GM23338 (cell line): ENCODE measurements around the gene EPHB2. TPM values are rescaled to one million over a fixed set of nuclear protein-coding genes. Genes with fewer than 3 reads are reported as not detected.

Source experiments
- ATAC-seq: fragments of 200-7000 bp; cut with Tn5 transposase; 3 replicates; pipeline ENCODE4 v1.9.1; 2020
- DNase-seq: peaks from one replicate; pipeline ENCODE4 v3.0.0-alpha.2; 2015; ENCODE audit warnings: low spot score
- H2AFZ ChIP-seq: fragments of 200-600 bp; sonication (generic); 2 replicates; pipeline ENCODE4 v1.8.0; 2016; ENCODE audit warnings: antibody characterized with exemption, mild to moderate bottlenecking, moderate library complexity
- H3F3A ChIP-seq: fragments of 200-600 bp; sonication (generic); replicated peaks from 2 replicates; pipeline ENCODE4 v1.8.0; 2017; ENCODE audit warnings: antibody characterized with exemption, mixed run types, low read depth
- H3K27ac ChIP-seq: fragments of 200-600 bp; sonication (generic); 2 replicates; pipeline ENCODE4 v1.6.1; 2016; ENCODE audit warnings: low read depth
- H3K27me3 ChIP-seq: fragments of 200-600 bp; sonication (generic); 2 replicates; pipeline ENCODE4 v1.8.0; 2016; ENCODE audit warnings: mild to moderate bottlenecking, mixed run types, moderate library complexity; ENCODE audit not compliant: insufficient read depth
- H3K36me3 ChIP-seq: fragments of 200-600 bp; sonication (generic); 2 replicates; pipeline ENCODE4 v1.8.0; 2016; ENCODE audit warnings: mild to moderate bottlenecking; ENCODE audit not compliant: insufficient read depth
- H3K4me1 ChIP-seq: fragments of 200-600 bp; sonication (generic); 2 replicates; pipeline ENCODE4 v1.8.0; 2016; ENCODE audit warnings: mild to moderate bottlenecking, moderate library complexity; ENCODE audit not compliant: insufficient read depth
- H3K4me2 ChIP-seq: fragments of 200-600 bp; sonication (generic); 2 replicates; pipeline ENCODE4 v1.7.1; 2017; ENCODE audit warnings: mixed run types
- H3K4me3 ChIP-seq: fragments of 200-600 bp; sonication (generic); 2 replicates; pipeline ENCODE4 v1.6.1; 2016; ENCODE audit warnings: mixed run types
- H3K79me2 ChIP-seq: fragments of 200-600 bp; sonication (generic); replicated peaks from 2 replicates; pipeline ENCODE4 v1.8.0; 2017; ENCODE audit warnings: mild to moderate bottlenecking; ENCODE audit not compliant: insufficient read depth
- H3K9me2 ChIP-seq: fragments of 200-600 bp; sonication (generic); 2 replicates; pipeline ENCODE4 v1.8.0; 2017; ENCODE audit not compliant: insufficient read depth
- H4K20me1 ChIP-seq: fragments of 200-600 bp; sonication (generic); replicated peaks from 2 replicates; pipeline ENCODE4 v1.8.0; 2017; ENCODE audit warnings: mild to moderate bottlenecking; ENCODE audit not compliant: insufficient read depth
- H3K27ac Mint-ChIP-seq: 2 replicates; pipeline ENCODE4 v1.8.0; 2020; ENCODE audit warnings: inconsistent platforms, mild to moderate bottlenecking, moderate library complexity, mixed read lengths
- H3K27me3 Mint-ChIP-seq: 3 replicates; pipeline ENCODE4 v1.8.0; 2022; ENCODE audit warnings: low read depth, mild to moderate bottlenecking, moderate library complexity, mixed read lengths, inconsistent platforms; ENCODE audit not compliant: insufficient read depth, poor library complexity
- H3K36me3 Mint-ChIP-seq: 3 replicates; pipeline ENCODE4 v1.8.0; 2021; ENCODE audit warnings: low read depth, mild to moderate bottlenecking, inconsistent platforms, moderate library complexity, mixed read lengths
- H3K4me1 Mint-ChIP-seq: 3 replicates; pipeline ENCODE4 v1.8.0; 2020; ENCODE audit warnings: mild to moderate bottlenecking, inconsistent platforms, mixed read lengths
- H3K4me3 Mint-ChIP-seq: 3 replicates; pipeline ENCODE4 v1.8.0; 2021; ENCODE audit warnings: moderate library complexity, mild to moderate bottlenecking, inconsistent platforms, mixed read lengths
- H3K9me3 Mint-ChIP-seq: 3 replicates; pipeline ENCODE4 v1.8.0; 2020; ENCODE audit warnings: moderate library complexity, mild to moderate bottlenecking, inconsistent platforms, mixed read lengths
- EZH2 ChIP-seq: fragments of 200-600 bp; sonication (generic); IDR thresholded peaks from one replicate; pipeline ENCODE4 v1.8.0; 2017; ENCODE audit warnings: antibody characterized with exemption, mild to moderate bottlenecking, low read depth; ENCODE audit not compliant: unreplicated experiment
- JUNB ChIP-seq: IDR thresholded peaks from one replicate; pipeline ENCODE4 v1.6.1; 2016; ENCODE audit warnings: antibody characterized with exemption; ENCODE audit not compliant: unreplicated experiment
- STAT1 ChIP-seq: IDR thresholded peaks from one replicate; pipeline ENCODE4 v1.6.1; 2016; ENCODE audit warnings: antibody characterized with exemption; ENCODE audit not compliant: unreplicated experiment
- ZNF114 ChIP-seq: fragments of 250-450 bp; sonication (Bioruptor Pico); IDR thresholded peaks from 2 replicates; pipeline ENCODE4 v1.5.0; 2020; ENCODE audit warnings: mild to moderate bottlenecking, moderate library complexity
- ZNF331 ChIP-seq: fragments of 250-450 bp; sonication (Bioruptor Pico); IDR thresholded peaks from 2 replicates; pipeline ENCODE4 v1.5.0; 2020; ENCODE audit warnings: low read depth, mild to moderate bottlenecking, moderate library complexity
- polyA plus RNA-seq: library from polyadenylated mRNA; unstranded; fragments of >200 nt; fragmentation: Nextera tagmentation; extraction: Ambion mirVana; gene quantifications from 2 replicates; pipeline ENCODE4 v1.2.1, GENCODE V29; 2016
- total RNA-seq: library from RNA; depleted of rRNA; stranded (reverse); fragments of >200 nt; shearing (Covaris generic); gene quantifications from 2 replicates; pipeline ENCODE4 v1.2.3, GENCODE V29; 2014
- TF ChIP-seq, protein P1 (sequence below): fragments of 250-450 bp; sonication (Bioruptor Pico); IDR thresholded peaks from 2 replicates; pipeline ENCODE4 v1.5.0; 2020; ENCODE audit warnings: mild to moderate bottlenecking, moderate library complexity

The EPHB2 gene
- total and polyA plus RNA-seq, 2 experiments from 2014 or later = 4.1 to 20.1 TPM

DNA sequence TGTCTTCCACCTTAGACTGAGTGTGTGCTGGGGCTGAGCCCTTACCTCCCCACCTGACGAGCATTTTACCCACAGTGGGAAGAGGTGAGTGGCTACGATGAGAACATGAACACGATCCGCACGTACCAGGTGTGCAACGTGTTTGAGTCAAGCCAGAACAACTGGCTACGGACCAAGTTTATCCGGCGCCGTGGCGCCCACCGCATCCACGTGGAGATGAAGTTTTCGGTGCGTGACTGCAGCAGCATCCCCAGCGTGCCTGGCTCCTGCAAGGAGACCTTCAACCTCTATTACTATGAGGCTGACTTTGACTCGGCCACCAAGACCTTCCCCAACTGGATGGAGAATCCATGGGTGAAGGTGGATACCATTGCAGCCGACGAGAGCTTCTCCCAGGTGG is 73.7 kb downstream of the EPHB2 start (continued):
- no peak for TF ChIP-seq JUNB

DNA sequence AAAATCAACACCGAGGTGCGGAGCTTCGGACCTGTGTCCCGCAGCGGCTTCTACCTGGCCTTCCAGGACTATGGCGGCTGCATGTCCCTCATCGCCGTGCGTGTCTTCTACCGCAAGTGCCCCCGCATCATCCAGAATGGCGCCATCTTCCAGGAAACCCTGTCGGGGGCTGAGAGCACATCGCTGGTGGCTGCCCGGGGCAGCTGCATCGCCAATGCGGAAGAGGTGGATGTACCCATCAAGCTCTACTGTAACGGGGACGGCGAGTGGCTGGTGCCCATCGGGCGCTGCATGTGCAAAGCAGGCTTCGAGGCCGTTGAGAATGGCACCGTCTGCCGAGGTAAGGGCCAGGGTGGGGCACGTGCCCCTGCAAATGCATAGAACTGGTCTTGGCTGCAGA is 74.1 kb downstream of the EPHB2 start:
- no peak for DNase-seq
- Mint-ChIP-seq H3K4me1 (peaks cover 33% of the 10 kb centered on the region), H3K27me3 (peaks cover 3% of the 10 kb centered on the region)

More for the DNA sequence above, 74.1 kb downstream of the EPHB2 start:
- H3K4me3 Mint-ChIP-seq = no peak overlapping the region
- no peaks in the 10 kb centered on the region for H3F3A ChIP-seq
- no peaks in the 10 kb centered on the region for H3K36me3 ChIP-seq
- no peak overlapping the region for H3K27ac Mint-ChIP-seq
- peaks cover 3% of the 10 kb centered on the region; the same call in 1 of the 2 replicates for H3K4me1 ChIP-seq
- no peak for TF ChIP-seq ZNF331 (CRISPR knock-in tag)
- no peak for TF ChIP-seq STAT1
- TF ChIP-seq, protein P1, sequence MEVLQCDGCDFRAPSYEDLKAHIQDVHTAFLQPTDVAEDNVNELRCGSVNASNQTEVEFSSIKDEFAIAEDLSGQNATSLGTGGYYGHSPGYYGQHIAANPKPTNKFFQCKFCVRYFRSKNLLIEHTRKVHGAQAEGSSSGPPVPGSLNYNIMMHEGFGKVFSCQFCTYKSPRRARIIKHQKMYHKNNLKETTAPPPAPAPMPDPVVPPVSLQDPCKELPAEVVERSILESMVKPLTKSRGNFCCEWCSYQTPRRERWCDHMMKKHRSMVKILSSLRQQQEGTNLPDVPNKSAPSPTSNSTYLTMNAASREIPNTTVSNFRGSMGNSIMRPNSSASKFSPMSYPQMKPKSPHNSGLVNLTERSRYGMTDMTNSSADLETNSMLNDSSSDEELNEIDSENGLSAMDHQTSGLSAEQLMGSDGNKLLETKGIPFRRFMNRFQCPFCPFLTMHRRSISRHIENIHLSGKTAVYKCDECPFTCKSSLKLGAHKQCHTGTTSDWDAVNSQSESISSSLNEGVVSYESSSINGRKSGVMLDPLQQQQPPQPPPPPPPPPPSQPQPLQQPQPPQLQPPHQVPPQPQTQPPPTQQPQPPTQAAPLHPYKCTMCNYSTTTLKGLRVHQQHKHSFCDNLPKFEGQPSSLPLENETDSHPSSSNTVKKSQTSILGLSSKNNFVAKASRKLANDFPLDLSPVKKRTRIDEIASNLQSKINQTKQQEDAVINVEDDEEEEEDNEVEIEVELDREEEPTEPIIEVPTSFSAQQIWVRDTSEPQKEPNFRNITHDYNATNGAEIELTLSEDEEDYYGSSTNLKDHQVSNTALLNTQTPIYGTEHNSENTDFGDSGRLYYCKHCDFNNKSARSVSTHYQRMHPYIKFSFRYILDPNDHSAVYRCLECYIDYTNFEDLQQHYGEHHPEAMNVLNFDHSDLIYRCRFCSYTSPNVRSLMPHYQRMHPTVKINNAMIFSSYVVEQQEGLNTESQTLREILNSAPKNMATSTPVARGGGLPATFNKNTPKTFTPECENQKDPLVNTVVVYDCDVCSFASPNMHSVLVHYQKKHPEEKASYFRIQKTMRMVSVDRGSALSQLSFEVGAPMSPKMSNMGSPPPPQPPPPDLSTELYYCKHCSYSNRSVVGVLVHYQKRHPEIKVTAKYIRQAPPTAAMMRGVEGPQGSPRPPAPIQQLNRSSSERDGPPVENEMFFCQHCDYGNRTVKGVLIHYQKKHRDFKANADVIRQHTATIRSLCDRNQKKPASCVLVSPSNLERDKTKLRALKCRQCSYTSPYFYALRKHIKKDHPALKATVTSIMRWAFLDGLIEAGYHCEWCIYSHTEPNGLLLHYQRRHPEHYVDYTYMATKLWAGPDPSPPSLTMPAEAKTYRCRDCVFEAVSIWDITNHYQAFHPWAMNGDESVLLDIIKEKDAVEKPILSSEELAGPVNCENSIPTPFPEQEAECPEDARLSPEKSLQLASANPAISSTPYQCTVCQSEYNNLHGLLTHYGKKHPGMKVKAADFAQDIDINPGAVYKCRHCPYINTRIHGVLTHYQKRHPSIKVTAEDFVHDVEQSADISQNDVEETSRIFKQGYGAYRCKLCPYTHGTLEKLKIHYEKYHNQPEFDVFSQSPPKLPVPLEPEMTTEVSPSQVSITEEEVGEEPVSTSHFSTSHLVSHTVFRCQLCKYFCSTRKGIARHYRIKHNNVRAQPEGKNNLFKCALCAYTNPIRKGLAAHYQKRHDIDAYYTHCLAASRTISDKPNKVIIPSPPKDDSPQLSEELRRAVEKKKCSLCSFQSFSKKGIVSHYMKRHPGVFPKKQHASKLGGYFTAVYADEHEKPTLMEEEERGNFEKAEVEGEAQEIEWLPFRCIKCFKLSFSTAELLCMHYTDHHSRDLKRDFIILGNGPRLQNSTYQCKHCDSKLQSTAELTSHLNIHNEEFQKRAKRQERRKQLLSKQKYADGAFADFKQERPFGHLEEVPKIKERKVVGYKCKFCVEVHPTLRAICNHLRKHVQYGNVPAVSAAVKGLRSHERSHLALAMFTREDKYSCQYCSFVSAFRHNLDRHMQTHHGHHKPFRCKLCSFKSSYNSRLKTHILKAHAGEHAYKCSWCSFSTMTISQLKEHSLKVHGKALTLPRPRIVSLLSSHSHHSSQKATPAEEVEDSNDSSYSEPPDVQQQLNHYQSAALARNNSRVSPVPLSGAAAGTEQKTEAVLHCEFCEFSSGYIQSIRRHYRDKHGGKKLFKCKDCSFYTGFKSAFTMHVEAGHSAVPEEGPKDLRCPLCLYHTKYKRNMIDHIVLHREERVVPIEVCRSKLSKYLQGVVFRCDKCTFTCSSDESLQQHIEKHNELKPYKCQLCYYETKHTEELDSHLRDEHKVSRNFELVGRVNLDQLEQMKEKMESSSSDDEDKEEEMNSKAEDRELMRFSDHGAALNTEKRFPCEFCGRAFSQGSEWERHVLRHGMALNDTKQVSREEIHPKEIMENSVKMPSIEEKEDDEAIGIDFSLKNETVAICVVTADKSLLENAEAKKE (CRISPR knock-in tag) = no peak
- TF ChIP-seq EZH2 = no peak
- TF ChIP-seq ZNF114 (CRISPR knock-in tag) = no peak
- no peak overlapping the region for H3K4me2 ChIP-seq
- no peaks in the 10 kb centered on the region for H4K20me1 ChIP-seq
- H3K36me3 Mint-ChIP-seq = no peaks in the 10 kb centered on the region
- no peaks in the 10 kb centered on the region for H3K27me3 ChIP-seq
- H3K4me3 ChIP-seq = no peak overlapping the region
- H3K27ac ChIP-seq = no peak overlapping the region
- H3K9me2 ChIP-seq = no peaks in the 10 kb centered on the region
- H3K9me3 Mint-ChIP-seq = no peaks in the 10 kb centered on the region
- no peak overlapping the region for H2AFZ ChIP-seq
- no peak for ATAC-seq
- no peaks in the 10 kb centered on the region for H3K79me2 ChIP-seq
